HG03520 (cell line): ENCODE data around the gene DNASE1L1.
A peak's percentile ranks its signal among the peaks of the same experiment; 100 is the strongest.

Experiments
- ATAC-seq: cut with Tn5 transposase; IDR thresholded peaks from one replicate; pipeline ENCODE4 v1.9.1; 2021; ENCODE audit warnings: mild to moderate bottlenecking, moderate library complexity; ENCODE audit not compliant: unreplicated experiment

DNASE1L1 gene

DNA sequence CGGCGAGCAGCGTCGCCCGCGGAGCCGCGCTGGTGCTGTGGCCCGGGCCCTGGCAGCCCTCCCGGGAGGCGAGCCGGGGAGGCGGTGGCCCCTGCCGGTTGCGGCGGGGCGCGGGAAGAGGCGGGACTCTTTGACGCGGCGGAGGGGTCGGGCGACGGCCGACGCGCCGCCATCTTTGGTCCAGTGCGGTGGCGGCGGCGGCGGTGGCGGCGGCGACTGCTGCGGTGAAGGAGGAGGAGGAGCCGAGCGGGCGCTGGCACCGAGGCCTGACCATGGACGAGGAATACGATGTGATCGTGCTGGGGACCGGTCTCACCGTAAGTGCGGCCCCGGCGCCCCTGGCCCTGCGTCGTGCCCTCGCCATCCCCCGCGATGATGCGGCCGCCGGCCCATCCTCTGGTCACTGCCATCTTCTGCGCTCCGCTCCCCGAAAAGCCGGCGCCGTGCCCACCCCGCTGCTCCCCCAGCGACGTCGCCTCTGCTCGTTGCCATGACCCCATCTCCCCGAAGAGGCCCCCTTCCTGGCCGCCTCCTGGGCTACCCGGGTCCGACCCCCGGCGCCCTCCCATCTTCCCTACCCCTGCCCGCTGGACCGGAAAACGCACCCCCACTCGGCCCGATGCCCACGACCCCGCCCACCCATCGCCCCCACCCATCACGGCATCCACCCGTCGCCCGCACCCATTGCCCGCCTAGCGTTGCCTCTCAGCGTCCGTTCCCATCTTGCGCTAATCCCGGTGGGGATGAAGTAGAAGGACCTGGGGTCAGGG, 28.1 kb upstream of the DNASE1L1 start, which contains the start of gene GDI1:
Gene GDI1, plus strand, starts transcription at position 172 of the 770 bp plus-strand sequence. Its CDS starts 101 bp downstream, at position 273.
- ATAC-seq: no peak

- no peak for ATAC-seq
These were observed 27.4 kb upstream of the DNASE1L1 start for GRCh38 chrX:154436374-154436982.

GRCh38 chrX:154435171-154435733, 26.2 kb upstream of the DNASE1L1 start:
- no peak for ATAC-seq

DNA sequence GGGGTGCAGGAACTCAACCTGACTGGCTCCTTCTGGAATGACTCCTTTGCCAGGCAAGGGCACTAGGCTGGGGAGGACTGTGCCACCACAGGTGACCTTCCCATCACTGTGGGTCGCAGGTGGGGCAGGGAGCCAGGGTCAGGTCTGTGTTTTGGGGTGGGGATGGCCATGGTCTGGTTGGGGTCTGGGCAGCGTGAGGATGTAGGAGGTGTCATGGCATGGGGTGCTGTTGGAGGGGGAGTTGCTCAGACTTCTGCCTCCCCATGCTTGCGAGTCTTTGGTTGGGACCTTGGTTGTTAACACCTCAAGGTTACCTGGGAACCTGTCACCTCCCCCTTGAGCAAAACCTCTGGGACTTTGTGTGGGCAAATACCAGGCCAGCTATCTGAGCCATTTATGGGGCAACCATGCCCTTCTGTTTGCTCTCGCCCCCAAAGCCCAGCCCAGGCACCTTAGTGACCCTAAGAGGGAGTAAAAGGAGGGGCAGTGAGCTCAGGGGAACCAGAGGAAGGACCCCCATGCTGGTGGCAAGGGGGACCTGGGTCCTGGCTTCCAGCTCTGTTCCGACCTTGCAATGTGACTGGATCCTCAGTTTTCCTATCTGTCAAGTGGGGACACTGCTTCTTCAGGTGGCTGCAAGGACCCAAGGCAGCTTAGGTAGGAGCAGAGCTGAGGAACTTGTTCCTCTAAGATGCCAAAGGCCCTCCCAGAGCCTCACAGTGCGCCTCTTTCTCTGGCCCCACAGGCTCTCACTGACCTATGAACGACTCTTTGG, 25.5 kb upstream of the DNASE1L1 start:
- no peak for ATAC-seq

DNA sequence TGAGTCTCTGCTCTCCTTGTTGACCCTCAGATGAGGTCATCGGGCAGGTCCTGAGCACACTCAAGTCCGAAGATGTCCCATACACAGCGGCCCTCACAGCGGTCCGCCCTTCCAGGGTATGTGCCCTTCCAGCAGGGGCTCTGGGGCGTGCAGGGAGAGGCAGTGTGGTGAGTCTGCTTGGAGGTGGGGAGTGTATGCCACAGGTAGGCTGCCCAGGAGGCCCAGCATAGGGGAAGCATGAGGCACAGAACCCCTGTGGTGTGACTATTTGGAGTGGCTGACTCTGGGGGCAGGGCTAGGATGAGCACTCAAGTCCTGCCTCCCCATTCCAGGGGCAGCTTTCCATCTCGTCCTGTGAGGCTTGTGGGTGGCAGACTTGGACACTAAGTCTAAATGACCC, 24.6 kb upstream of the DNASE1L1 start:
- ATAC-seq: no peak

DNA sequence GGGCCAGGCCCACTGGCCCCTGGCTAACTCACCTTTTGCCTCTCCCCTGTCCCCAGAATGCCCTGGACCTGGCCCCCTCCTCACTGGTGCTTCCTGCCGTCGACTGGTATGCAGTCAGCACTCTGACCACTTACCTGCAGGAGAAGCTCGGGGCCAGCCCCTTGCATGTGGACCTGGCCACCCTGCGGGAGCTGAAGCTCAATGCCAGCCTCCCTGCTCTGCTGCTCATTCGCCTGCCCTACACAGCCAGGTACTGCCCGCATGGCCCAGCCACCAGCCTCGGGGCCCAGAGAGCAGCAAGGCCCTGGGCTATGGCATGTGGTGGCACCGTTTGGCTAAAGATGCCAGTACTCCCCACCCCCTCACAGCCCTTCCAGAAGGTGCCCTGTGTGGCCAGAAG, 23.2 kb upstream of the DNASE1L1 start:
- no peak for ATAC-seq

DNA sequence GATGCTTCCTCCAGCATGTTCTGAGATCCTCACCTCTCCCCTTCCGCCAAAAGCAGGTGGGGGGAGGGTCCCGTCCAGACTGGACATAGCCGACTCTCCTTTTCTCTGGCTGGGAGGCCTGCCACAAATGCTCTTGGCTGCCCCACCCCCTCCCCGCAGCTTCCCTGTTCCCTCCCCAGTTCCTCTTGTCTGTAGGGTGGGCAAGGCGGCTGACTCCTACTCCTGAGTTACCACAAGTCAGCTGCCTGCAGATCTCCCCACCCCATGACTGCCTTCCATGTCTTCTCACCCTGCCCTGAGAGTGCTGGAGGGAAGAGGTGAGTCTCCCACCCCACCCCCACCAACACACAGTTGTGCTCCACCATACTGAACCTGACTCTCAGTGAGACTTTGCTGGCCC, 22.3 kb upstream of the DNASE1L1 start:
- no peak for ATAC-seq

- ATAC-seq: no peak
These were observed 21.9 kb upstream of the DNASE1L1 start for GRCh38 chrX:154430916-154431315.

DNA sequence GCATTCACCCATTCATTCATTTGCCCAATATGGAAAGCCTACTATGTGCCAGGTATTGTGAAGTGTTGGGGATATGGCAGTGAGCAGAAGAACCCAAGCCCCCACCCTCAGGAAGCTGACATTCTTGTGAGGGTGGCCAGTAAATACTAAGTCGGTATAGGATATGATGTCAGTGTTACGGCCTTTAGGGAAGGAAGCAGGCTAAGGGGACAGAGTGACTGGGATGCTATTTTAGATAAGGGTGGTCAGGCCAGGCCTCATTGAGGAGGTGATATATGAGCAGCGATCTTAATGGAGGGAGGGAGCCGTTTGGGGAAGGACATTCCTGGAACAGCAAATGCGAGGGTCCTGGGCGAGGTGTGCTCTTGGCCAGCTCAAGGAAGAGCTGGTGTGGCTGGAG, 21.4 kb upstream of the DNASE1L1 start:
- no peak for ATAC-seq

GRCh38 chrX:154429711-154430110, 20.7 kb upstream of the DNASE1L1 start:
- no peak for ATAC-seq

DNA sequence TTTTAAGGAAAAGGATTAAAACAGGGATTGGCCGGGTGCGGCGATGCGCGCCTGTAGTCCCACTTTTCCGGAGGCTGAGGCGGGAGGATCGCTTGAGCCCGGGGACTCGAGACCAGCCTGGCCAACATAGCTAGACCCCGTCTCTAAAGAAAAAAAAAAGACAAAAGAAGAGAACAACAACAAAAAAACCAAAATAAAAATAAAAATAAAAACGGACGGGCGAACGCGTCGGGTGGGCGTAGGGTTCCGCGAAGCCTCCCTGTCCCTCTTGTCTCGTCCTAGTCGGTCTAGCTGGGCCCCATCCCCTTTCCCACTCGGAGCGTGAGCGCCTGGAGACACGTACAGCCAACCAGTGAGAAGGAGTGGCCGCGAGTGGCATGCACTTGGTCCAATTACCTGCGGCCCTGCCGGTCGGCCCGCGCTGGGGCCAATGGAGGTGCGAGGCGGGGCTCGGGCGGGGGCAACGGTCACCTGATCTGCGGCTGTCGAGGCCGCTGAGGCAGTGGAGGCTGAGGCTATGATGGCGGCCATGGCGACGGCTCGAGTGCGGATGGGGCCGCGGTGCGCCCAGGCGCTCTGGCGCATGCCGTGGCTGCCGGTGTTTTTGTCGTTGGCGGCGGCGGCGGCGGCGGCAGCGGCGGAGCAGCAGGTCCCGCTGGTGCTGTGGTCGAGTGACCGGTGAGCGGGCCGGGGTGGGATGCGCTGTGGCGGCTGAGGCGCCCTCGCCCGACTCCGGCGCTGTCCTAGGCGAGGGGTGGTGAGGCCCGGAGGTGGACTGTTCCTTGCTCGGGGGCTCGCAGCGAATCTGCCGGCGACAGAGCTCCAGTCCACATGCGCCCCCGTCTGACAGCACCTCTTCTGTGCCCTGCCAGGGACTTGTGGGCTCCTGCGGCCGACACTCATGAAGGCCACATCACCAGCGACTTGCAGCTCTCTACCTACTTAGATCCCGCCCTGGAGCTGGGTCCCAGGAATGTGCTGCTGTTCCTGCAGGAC, 19.4 kb upstream of the DNASE1L1 start, which contains the start of gene ATP6AP1:
Gene ATP6AP1, plus strand, starts transcription at position 502 of the 996 bp plus-strand sequence. Its CDS starts 16 bp downstream, at position 518.
- peak; percentile 97 for ATAC-seq

- ATAC-seq: no peak
These were observed 18.1 kb upstream of the DNASE1L1 start for GRCh38 chrX:154426916-154427770.

GRCh38 chrX:154420402-154420756, 11.3 kb upstream of the DNASE1L1 start:
- ATAC-seq: no peak

- ATAC-seq: no peak
These were observed 10.8 kb upstream of the DNASE1L1 start for GRCh38 chrX:154419688-154420401.

GRCh38 chrX:154419189-154419588, 10.1 kb upstream of the DNASE1L1 start:
- ATAC-seq: no peak

DNA sequence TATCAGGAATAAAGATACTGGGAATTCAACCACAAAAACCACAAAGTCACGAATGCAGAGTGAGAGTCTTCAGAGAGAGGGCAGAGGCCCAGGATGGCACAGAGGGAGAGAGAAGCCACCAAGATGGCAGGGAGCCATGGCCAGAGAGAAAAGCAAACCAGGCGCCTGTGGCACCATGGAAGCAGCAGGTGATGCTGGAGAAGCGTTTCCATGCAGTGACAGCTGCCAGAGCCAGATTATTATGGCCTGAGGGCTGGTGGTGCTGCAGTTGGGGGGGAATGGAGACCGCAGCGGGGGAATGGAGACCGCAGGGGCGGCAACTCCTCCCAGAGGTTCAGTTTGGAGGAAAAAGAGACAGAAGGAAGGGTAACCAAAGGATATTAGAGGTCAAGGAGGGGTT, 8.1 kb upstream of the DNASE1L1 start:
- no peak for ATAC-seq

DNA sequence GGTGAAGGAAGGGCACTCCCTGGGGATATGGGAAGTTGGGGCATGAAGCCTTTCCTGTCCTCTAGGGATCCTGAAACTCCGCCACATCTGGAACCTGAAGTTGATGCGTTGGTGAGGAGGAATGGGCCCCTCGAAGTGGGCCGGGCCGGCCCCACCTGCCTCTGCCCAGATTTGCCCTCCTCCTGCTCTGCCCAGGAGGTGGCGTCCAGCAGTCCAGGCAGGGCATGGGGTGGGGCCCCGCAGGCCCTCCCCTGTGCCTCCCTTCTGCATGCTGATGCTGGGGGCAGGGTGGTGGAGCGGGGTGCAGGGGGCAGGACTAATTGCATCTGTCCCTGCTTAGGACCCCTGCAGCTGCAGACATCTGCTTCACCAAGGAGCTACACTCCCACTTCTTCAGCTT, 4.1 kb upstream of the DNASE1L1 start:
- no peak for ATAC-seq

DNA sequence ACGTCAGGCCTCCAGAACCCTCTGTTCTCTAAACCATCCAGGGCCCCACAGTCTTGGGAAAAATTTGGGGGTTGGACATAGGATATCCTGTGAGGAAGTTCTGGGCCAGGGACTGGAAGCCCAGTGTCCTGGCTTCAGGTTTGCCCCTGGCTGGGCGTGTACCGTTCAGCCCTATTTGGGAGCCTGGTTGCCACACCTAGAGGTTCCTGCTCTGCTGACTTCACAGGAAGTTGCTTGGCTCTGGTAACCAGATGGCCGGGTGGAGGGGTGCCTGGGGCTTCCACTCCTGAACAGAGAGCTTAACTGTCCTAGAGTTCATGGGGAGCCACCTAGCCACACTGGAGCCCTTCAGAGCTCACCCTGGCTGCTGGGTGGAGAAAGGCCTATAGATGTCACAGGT, 3.4 kb upstream of the DNASE1L1 start:
- no peak for ATAC-seq

GRCh38 chrX:154411981-154412340, 2.9 kb upstream of the DNASE1L1 start:
- no peak for ATAC-seq
